GM18951 (cell line): ENCODE measurements around the gene MOCOS.

Experiments used
- POLR2A ChIP-seq: IDR thresholded peaks from 4 replicates; pipeline ENCODE4 v1.6.1; 2011; ENCODE audit warnings: mild to moderate bottlenecking; ENCODE audit not compliant: insufficient read length, insufficient read depth; ENCODE audit errors: extremely low read depth
- in situ Hi-C: fragments of 300-500 bp; cut with MboI; formaldehyde crosslinking; loops from one replicate; pipeline ENCODE4 v1.12.0; 2022; ENCODE audit warnings: low sequenced_read_pairs, mixed read lengths, inconsistent platforms; ENCODE audit not compliant: unreplicated experiment

The MOCOS gene

DNA sequence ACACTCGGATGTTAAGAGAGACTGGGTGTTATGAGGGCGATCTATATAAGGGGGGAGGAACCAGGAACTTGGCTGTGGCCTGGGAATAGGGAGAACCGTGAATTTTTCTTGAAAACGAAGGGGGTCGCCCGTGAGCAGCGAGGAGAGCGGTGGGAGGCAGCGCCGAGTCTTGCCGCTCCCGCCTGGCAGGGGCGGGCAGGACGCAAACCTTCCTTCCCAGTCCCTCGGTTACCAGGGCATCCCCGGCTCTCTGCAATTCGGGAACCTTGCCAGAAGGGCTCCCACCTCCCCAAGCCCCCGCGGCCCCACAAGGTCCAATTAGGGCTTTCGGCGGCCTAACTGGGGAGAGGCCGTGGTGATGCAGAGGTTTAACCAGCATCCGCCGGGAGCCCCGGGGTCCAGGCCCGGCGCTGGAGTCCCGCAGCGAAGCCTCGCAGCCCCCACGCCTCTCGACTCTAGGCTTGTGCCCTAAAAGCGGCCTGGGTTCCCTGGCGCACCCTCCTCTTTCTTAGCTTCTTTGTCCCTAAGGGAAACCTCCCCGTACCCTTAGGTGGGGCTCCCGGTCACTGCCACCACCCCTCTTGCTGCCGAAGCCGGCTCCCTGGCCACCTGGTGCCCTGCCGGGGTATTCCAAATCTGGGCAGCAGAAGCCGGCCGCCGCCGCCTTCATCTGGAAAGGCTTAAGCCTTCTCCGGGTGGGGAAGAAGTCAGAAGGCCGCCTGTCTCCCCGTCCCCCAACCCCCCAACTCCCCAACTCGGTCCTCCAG, 109.5 kb downstream of the MOCOS start:
- no peak for TF ChIP-seq POLR2A
- in situ Hi-C loops, result loop anchor here (25.0 kb wide), 1 partner anchor 535 kb away; no protein-coding TSS in a partner anchor

DNA sequence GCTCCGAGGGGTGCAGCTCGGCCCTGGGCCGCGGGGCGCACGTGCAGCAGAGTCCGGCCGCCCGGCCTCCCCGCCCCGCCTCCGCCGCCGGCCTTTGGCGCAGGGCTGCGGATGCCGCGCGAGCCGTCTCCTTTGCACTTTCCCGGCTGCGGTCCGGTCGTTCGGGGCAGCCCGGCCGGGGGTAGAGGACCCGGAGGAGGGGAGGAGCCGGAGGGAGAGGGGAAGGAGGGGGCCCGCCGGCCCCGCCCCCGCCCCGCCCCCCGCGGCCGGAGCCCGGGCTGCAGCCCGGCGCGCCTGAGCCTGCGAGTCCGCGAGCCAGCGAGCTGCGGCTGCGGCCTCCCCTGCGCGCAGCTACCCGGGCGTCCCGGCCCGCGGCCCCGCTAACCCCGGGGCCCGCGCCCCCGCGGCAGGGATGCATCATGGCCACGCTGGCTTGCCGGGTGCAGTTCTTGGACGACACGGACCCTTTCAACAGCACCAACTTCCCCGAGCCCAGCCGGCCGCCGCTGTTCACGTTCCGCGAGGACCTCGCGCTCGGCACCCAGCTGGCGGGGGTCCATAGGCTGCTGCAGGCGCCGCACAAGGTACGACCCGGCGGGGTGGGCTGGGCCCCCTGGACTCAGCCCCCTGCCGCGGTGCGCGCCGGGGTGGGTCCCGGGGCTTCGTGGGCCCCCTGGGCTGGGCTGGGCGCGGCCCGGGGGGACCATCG, 110.3 kb downstream of the MOCOS start, which contains the start of gene FHOD3:
TSS of gene FHOD3 (plus strand) at position 297 of the 709 bp plus-strand sequence. CDS start at position 420, 123 bp downstream.
- in situ Hi-C loops, result loop anchor here (25.0 kb wide), 1 partner anchor 535 kb away; no protein-coding TSS in a partner anchor
- peak; percentile 55 for TF ChIP-seq POLR2A

DNA sequence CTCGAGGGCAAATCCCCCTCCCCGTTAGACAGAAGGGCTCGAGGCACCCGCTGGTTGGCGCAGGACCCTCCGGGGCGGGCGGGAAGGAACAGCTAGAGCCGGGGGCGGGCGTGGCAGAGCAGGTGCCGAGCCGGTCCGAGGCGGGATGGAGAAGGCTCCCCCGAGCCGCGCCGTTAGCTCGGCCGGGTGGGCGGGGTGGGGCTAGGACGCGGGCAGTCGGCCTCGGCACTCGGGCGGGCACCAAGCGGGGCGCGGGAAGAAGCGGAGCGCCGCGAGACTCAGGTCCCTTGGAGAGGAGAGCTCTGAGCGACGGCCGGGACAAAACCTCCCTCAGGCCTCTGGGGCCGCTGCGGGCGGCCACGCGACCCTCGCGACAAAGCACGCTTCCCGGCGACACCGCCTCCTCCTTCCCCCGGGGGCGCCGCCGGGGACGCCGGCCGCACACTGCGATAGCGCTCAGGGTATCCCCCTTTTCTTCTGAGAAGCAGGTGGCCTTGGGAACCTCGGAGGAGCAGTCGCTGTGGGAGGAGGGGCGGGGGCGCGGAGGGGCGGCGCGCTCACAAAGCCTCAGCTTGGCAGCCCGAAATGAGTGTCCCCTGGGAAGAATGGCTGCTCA, 110.9 kb downstream of the MOCOS start:
- no peak for TF ChIP-seq POLR2A
- in situ Hi-C loops, result loop anchor here (25.0 kb wide), 1 partner anchor 536 kb away; no protein-coding TSS in a partner anchor

DNA sequence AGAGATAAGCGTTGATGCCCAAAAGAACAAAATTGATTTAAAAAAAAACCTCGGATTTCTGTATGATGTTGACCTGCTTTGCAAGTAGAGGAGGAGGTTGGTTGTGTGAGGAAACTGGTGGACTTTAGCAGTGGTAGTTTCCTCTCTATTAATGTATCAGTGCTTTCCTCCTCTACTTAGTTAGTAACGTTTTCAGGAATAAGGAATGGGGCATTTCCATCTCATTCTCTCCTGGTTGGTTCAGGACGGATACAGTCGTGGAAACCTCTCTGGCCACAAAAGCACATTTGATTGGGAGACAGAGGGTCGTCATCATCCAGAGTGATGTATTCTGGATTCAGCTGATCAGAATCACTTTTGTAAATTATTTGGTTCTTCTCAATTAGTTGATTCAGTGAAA, 111.7 kb downstream of the MOCOS start:
- in situ Hi-C loops, result loop anchor here (25.0 kb wide), 1 partner anchor 537 kb away; no protein-coding TSS in a partner anchor
- TF ChIP-seq POLR2A, result no peak

DNA sequence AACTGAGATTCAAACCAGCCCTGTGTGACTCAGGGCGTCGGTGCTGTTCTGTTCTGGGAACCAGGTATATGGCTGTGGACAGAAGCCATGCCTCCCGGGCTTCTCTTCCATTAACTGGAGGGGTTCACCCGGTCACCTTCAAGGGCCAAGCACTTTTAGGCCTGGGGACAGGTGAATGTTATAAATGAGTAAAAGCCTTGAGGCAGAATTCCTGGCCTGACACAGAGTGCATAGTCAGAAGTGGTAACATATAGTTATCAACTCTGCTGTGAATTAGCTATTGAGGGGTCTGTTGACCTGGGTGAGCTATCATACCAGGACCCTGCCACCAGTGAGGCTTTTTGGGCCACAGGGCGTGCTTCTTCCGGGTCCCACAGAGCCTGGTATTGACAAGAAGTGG, 112.9 kb downstream of the MOCOS start:
- in situ Hi-C loops, result no loop called here
- no peak for TF ChIP-seq POLR2A

DNA sequence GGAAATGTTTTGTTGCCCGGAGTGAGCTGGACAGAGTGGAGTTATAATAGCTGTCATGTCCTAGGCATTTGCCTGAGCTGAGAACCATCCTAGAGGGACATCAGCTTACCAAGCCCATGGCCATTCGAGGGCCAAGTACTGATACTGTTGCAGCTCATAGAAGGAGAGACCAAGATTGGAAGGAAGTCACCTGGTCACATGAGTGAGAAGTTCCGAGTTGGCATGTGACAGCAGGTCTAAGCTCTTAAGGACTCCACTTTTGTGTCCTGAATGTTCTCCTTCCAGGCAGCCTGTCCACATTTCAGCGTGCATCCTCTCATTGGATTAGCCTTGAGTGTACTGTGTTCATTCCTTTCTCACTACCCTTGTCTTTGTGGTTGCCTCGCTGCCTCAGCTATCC, 114.6 kb downstream of the MOCOS start:
- TF ChIP-seq POLR2A, result no peak
- in situ Hi-C loops, result no loop called here

DNA sequence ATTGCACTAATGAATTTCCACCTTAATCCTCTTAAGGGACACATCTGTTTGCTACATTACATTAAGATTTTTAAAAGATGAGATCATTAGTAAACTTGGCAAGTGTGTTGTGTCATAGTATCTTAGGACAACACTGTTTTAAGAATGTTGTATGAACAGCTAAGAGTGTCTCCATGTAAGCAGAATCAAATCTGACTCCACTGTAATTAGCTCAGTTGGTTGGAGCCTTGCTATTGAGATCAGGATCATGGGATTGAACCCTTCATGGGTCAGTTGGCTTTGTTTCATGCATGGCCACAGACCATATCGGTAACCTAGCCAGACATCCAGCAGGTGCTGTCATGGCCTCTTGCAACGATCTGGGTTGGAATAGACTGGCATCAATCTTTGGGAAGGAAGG, 115.4 kb downstream of the MOCOS start:
- in situ Hi-C loops, result no loop called here
- no peak for TF ChIP-seq POLR2A

DNA sequence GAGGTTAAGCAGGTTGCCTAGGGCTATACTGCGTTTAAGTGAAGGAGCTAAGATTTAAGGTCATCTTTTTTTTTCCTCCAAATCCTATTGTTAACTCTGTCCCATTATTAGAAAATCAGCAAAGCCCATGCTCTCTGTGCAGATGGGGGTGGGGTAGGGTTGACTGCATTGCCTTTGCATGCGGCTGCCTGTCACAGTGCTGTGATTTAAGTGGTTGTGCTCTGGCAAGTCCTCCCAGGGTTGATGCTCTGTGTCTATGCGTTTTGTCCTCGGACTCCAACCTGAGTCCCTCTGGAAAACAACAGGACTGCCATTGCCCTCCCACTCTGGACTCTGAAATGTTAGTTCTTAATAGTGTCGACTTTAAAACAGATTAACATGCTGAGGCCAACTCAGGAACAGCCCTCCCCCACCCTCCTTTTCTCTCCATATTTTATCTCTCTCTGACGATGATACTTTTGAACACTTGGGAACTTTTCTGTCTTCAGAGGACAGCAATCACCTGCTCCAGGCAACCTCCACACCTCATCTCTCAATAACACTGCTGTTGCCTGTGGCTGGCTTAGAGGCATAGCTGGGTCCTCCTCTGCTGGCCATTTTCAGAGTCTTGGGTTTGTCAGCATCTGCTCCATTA, 116.0 kb downstream of the MOCOS start:
- no peak for TF ChIP-seq POLR2A
- in situ Hi-C loops, result no loop called here

DNA sequence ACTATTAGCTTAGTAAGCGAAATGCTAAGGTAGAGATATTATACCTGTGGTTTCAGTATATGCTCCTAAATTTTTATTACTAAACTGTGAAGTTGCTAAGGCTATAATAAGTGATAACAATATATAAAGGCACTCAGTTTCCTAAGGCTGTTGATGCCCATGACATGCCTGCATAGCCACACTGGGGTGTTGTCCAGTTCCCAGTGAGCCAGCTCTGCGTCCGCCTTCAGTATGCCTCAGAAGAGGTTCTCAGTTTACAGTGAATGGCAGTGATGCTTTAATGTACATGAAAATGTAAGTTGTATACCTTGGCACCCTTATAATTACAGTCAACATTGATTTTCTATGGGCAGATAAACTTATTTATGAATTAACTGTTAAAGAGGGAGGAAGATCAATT, 117.4 kb downstream of the MOCOS start:
- in situ Hi-C loops, result no loop called here
- TF ChIP-seq POLR2A, result no peak

DNA sequence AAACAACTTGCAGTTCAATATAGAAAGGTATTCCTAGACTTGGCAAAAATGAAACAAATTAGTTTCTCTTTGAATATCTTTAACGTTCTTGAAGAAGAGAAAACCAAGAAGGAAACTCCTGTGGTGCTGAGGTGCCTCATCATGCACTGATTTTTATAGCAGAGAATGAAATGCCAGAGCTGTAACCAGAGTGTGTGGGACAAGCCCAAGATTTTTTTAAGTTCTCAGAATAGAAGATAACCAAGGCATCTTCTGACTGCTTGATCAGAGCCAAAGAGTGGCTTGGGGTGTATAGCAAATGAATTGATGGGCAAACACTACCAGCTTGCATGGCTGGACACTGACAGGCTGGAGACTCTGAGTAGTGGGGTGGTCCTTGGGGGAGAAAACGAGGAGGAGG, 118.1 kb downstream of the MOCOS start:
- in situ Hi-C loops, result no loop called here
- no peak for TF ChIP-seq POLR2A

DNA sequence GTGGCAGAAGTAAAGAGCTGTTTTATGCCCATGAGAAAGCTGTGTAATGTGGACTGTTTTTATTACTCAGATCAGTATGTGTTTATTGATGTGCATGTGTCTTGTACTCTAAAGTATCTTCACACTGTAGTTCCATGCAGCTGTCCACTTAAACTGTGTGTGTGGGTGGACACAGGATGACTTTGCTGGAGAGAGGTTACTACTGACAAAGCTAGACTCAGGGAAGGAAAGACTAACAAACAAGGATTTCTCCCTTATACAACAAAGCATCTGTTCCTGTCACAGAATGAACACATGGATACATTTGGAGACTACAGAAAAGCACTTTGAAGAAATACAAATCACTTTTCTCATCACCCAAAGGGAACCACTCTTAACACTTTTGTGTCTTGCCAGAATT, 120.2 kb downstream of the MOCOS start:
- in situ Hi-C loops, result no loop called here
- TF ChIP-seq POLR2A, result no peak

DNA sequence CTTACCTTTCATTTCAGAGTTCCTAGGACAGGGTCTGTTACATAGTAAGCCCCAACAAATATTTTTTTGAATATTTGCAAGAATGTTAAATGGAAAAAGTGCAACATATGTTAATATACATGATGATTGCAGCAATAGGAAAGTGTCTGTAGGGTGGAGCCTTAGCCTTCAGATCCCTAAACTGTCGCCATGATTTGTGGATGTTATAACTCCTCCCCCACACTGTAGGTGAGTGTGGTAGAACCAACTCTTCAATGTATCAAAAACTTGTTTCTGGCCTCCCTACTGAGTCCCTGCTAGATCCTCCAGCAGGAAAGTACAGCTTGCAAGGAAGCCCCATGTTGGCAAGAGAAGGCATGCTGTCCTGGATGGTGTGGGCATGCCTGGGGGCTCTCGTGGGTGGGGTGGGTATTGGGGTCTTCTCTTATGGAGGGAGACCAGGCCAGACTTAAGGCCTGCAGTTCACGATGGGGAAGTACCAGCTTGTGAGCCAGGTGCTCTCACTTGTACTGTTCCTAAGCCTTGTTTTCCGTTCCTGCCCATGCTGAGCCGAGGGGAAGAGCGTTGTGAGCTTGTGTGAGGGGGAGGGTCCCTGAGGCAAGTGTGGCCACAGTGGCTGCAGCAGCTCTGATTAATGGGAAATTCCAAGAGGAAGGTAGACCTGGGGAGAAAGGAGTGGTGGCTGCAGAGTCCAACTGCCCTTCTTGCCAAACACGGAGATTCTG, 121.6 kb downstream of the MOCOS start:
- in situ Hi-C loops, result no loop called here
- TF ChIP-seq POLR2A, result no peak
